K562 (cell line): ENCODE measurements around the gene RABL6. TPM values are rescaled to one million over a fixed set of nuclear protein-coding genes. Genes with fewer than 3 reads are reported as not detected.

Experiments
- EP300 ChIP-seq: IDR thresholded peaks from 2 replicates; pipeline ENCODE4 v1.6.1; 2012; ENCODE audit warnings: low read length, improper control_type of control experiment
- GTF2A2 ChIP-seq: IDR thresholded peaks from 2 replicates; pipeline ENCODE4 v1.6.1; 2016; ENCODE audit warnings: mild to moderate bottlenecking, missing genetic modification characterization, missing compliant biosample characterization
- HDAC3 ChIP-seq: fragments of 450-650 bp; IDR thresholded peaks from 2 replicates; pipeline ENCODE4 v1.6.1; 2018; ENCODE audit warnings: borderline replicate concordance, mild to moderate bottlenecking, moderate library complexity; ENCODE audit not compliant: partially characterized antibody
- MBD2 ChIP-seq: sonication (generic); IDR thresholded peaks from 2 replicates; pipeline ENCODE4 v1.6.1; 2016; ENCODE audit warnings: low read depth, borderline replicate concordance
- POLR2G ChIP-seq: fragments of 200-400 bp; formaldehyde crosslinking; IDR thresholded peaks from 2 replicates; pipeline ENCODE4 v1.6.1; 2017; ENCODE audit warnings: low read depth, mild to moderate bottlenecking, antibody characterized with exemption, low read length, moderate library complexity
- RBFOX2 ChIP-seq: fragments of 200-400 bp; formaldehyde crosslinking; IDR thresholded peaks from 2 replicates; pipeline ENCODE4 v1.6.1; 2017; ENCODE audit warnings: low read depth, mild to moderate bottlenecking, low read length, moderate library complexity
- RFX7 ChIP-seq: fragments of 250-450 bp; sonication (Bioruptor Pico); IDR thresholded peaks from 2 replicates; pipeline ENCODE4 v1.5.1; 2021; ENCODE audit warnings: mild to moderate bottlenecking
- SMARCA5 ChIP-seq: fragments of 450-650 bp; IDR thresholded peaks from 2 replicates; pipeline ENCODE4 v1.6.1; 2016
- SMARCE1 ChIP-seq: fragments of 450-650 bp; IDR thresholded peaks from 2 replicates; pipeline ENCODE4 v1.7.1; 2016; ENCODE audit warnings: mild to moderate bottlenecking
- SRSF7 ChIP-seq: fragments of 200-400 bp; formaldehyde crosslinking; optimal IDR thresholded peaks from 2 replicates; pipeline ENCODE3; 2017; ENCODE audit warnings: mild to moderate bottlenecking, low read depth, low read length
- TAF1 ChIP-seq: IDR thresholded peaks from 2 replicates; pipeline ENCODE4 v1.6.1; 2011; ENCODE audit warnings: mild to moderate bottlenecking, low read length, moderate library complexity; ENCODE audit not compliant: insufficient read depth, control insufficient read depth, severe bottlenecking; ENCODE audit errors: extremely low read depth
- TAF15 ChIP-seq: fragments of 200-400 bp; formaldehyde crosslinking; IDR thresholded peaks from 2 replicates; pipeline ENCODE4 v1.6.1; 2017; ENCODE audit warnings: mild to moderate bottlenecking, low read depth, low read length, moderate library complexity
- TCF3 ChIP-seq: sonication (generic); formaldehyde crosslinking; IDR thresholded peaks from 2 replicates; pipeline ENCODE4 v1.4.0; 2020; ENCODE audit warnings: mild to moderate bottlenecking, missing genetic modification reagents
- XRCC5 ChIP-seq: fragments of 200-400 bp; formaldehyde crosslinking; IDR thresholded peaks from 2 replicates; pipeline ENCODE4 v1.6.1; 2017; ENCODE audit warnings: low read depth, mild to moderate bottlenecking, low read length
- ZBED1 ChIP-seq: IDR thresholded peaks from 2 replicates; pipeline ENCODE4 v1.6.1; 2014
- ZBTB34 ChIP-seq: fragments of 250-450 bp; sonication (Bioruptor Pico); IDR thresholded peaks from 2 replicates; pipeline ENCODE4 v1.8.0; 2021; ENCODE audit warnings: mild to moderate bottlenecking, moderate library complexity
- ZFP1 ChIP-seq: fragments of 450-650 bp; formaldehyde crosslinking; IDR thresholded peaks from 2 replicates; pipeline ENCODE4 v1.4.0; 2020; ENCODE audit warnings: mild to moderate bottlenecking, mixed read lengths
- ZNF184 ChIP-seq: sonication (generic); formaldehyde crosslinking; IDR thresholded peaks from 2 replicates; pipeline ENCODE4 v1.5.0; 2020; ENCODE audit warnings: missing genetic modification reagents
- polyA plus RNA-seq, 8 experiments: library from polyadenylated mRNA; depleted of rRNA in 4 of 8; stranded (reverse) in 5 of 8; unstranded in 3 of 8; fragments of >200 nt; fragmentation: Nextera tagmentation in 2 of 8; fragmentation: Illumina TruSeq in 1 of 8; extraction: Ambion mirVana in 2 of 8; extraction: Trizol in 1 of 8; gene quantifications; 2 replicates each; pipeline versions ENCODE4 v1.2.1 to v1.2.3, GENCODE V29; 2011 to 2014; ENCODE audit warnings: inconsistent platforms in 1 of 8, missing spikeins in 1 of 8
- total RNA-seq, 7 experiments: library from RNA; depleted of rRNA in 6 of 7; stranded (reverse); fragments of >200 nt in 6 of 7; fragmentation: Illumina TruSeq in 2 of 7; extraction: Trizol in 2 of 7; gene quantifications; 2 replicates each; pipeline versions ENCODE4 v1.2.1 to v1.2.3, GENCODE V29; 2011 to 2021; ENCODE audit warnings: low replicate concordance in 1 of 7
- TF ChIP-seq, protein P1 (sequence below): fragments of 450-650 bp; IDR thresholded peaks from 2 replicates; pipeline ENCODE4 v1.6.1; 2017; ENCODE audit warnings: antibody characterized with exemption
- TF ChIP-seq, protein P2 (sequence below): fragments of 450-650 bp; IDR thresholded peaks from 2 replicates; pipeline ENCODE4 v1.6.1; 2016; ENCODE audit warnings: antibody characterized with exemption
- TF ChIP-seq, protein P3 (sequence below): IDR thresholded peaks from 2 replicates; pipeline ENCODE4 v1.6.1; 2012; ENCODE audit warnings: low read depth, low read length, improper control_type of control experiment, borderline replicate concordance

The RABL6 gene
- total and polyA plus RNA-seq, 9 of the 15 experiments (the other 6 are each of a cell fraction or from before 2014, with no cell fraction given), result 5.6 to 181 (median 84.5) TPM

- TF ChIP-seq XRCC5 (no peak), HDAC3 (no peak), GTF2A2 (tag) (no peak), SRSF7 (no peak), TCF3 (CRISPR knock-in tag) (no peak), POLR2G (peak; percentile 77), SMARCA5 (no peak), ZNF184 (CRISPR knock-in tag) (no peak), RFX7 (CRISPR knock-in tag) (no peak), ZBTB34 (CRISPR knock-in tag) (no peak), EP300 (0 out of 2 replicates have a peak, but pooled peaks have one; percentile 3), SMARCE1 (no peak), TAF15 (no peak), RBFOX2 (peak; percentile 71), MBD2 (0 out of 2 replicates have a peak, but pooled peaks have one; percentile 44), ZBED1 (no peak), TAF1 (peak; percentile 36), ZFP1 (CRISPR knock-in tag) (0 out of 2 replicates have a peak, but pooled peaks have one; percentile 12)
- TF ChIP-seq, protein P1, sequence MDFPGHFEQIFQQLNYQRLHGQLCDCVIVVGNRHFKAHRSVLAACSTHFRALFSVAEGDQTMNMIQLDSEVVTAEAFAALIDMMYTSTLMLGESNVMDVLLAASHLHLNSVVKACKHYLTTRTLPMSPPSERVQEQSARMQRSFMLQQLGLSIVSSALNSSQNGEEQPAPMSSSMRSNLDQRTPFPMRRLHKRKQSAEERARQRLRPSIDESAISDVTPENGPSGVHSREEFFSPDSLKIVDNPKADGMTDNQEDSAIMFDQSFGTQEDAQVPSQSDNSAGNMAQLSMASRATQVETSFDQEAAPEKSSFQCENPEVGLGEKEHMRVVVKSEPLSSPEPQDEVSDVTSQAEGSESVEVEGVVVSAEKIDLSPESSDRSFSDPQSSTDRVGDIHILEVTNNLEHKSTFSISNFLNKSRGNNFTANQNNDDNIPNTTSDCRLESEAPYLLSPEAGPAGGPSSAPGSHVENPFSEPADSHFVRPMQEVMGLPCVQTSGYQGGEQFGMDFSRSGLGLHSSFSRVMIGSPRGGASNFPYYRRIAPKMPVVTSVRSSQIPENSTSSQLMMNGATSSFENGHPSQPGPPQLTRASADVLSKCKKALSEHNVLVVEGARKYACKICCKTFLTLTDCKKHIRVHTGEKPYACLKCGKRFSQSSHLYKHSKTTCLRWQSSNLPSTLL, result no peak
- TF ChIP-seq, protein P2, sequence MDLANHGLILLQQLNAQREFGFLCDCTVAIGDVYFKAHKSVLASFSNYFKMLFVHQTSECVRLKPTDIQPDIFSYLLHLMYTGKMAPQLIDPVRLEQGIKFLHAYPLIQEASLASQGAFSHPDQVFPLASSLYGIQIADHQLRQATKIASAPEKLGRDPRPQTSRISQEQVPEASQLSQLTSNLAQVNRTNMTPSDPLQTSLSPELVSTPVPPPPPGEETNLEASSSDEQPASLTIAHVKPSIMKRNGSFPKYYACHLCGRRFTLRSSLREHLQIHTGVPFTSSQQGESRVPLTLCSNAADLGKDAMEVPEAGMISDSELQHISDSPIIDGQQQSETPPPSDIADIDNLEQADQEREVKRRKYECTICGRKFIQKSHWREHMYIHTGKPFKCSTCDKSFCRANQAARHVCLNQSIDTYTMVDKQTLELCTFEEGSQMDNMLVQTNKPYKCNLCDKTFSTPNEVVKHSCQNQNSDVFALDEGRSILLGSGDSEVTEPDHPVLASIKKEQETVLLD, result peak; percentile 98
- TF ChIP-seq, protein P3, sequence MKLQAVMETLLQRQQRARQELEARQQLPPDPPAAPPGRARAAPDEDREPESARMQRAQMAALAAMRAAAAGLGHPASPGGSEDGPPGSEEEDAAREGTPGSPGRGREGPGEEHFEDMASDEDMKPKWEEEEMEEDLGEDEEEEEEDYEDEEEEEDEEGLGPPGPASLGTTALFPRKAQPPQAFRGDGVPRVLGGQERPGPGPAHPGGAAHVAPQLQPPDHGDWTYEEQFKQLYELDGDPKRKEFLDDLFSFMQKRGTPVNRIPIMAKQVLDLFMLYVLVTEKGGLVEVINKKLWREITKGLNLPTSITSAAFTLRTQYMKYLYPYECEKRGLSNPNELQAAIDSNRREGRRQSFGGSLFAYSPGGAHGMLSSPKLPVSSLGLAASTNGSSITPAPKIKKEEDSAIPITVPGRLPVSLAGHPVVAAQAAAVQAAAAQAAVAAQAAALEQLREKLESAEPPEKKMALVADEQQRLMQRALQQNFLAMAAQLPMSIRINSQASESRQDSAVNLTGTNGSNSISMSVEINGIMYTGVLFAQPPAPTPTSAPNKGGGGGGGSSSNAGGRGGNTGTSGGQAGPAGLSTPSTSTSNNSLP, result no peak
These were observed 16.9 kb upstream of the RABL6 start, which contains the start of gene TMEM141 (continued) for GRCh38 chr9:136790640-136791515.
